HG03432 (cell line): Measurements from ENCODE around the gene CACNA1I.
"Not testable (repeated sequence)": the region's sequence is repeated elsewhere in the genome, so short reads cannot be mapped to it uniquely, and the experiment has no call there.

ENCODE experiments used
- ATAC-seq: cut with Tn5 transposase; IDR thresholded peaks from one replicate; pipeline ENCODE4 v1.9.1; 2021; ENCODE audit warnings: mild to moderate bottlenecking, moderate library complexity; ENCODE audit not compliant: unreplicated experiment

The CACNA1I gene

GRCh38 chr22:39570665-39571064, at the start of gene CACNA1I:
Gene CACNA1I (plus strand): TSS chr22:39570753. CDS start chr22:39570753, 0 bp downstream.
- ATAC-seq = no peak

GRCh38 chr22:39521106-39521885, 49.3 kb upstream of the CACNA1I start:
- ATAC-seq = not testable (repeated sequence)

DNA sequence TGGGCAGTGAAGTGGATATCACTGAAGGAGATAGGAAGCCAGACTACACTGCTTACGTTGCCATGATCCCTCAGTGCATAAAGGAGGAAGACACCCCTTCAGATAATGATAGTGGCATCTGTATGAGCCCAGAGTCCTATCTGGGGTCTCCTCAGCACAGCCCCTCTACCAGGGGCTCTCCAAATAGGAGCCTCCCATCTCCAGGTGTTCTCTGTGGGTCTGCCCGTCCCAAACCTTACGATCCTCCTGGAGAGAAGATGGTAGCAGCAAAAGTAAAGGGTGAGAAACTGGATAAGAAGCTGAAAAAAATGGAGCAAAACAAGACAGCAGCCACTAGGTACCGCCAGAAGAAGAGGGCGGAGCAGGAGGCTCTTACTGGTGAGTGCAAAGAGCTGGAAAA, 48.5 kb upstream of the CACNA1I start:
- not testable (repeated sequence) for ATAC-seq

- ATAC-seq = no peak
These were observed 47.8 kb upstream of the CACNA1I start for GRCh38 chr22:39522567-39523300.

GRCh38 chr22:39524089-39524752, 46.3 kb upstream of the CACNA1I start:
- ATAC-seq = no peak

DNA sequence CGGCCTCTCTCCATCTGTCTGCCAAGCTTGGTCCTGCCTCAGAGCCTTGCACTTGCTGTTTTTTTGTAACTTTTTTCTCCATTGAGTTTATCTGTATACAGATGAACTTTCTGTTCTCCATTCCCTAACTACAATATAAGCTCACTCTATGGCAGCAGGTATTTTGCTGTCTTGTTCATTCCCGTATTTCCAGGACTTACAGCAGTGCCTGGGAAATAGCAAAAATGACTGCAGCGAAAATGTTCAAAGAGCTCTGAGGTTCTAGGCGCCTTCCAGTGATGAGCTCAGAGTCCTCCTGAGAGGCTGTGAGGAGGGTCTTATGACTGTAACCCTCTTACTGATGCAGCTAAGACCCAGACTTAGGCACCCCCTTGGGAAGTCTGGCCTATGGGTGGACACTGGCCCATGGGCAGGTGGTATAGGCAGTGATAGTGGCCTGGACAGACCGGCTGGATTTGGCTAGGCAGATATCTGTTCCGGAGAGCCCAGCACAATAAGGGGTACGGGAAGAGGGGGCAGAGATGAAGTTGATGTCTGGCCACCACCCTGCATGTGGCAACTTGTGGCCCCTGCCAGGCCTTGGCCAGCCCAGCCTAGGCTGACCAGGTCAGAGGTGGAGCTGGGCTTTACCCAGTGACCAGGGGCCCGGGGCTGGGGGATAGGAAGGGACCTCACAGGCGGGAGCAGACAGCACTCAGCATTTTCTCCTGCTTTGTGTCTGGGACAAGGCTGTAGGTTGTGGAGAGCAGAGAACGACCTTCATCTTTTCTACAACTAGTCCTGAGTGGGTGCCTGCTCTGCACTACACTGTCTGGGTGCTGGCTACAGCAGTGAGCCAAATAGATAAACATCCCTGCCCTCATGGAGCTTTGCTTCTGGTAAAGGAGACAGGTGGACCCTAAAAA, 45.5 kb upstream of the CACNA1I start:
- no peak for ATAC-seq

GRCh38 chr22:39525658-39525975, 44.9 kb upstream of the CACNA1I start:
- ATAC-seq = no peak

GRCh38 chr22:39526736-39527171, 43.8 kb upstream of the CACNA1I start:
- no peak for ATAC-seq

- no peak for ATAC-seq
These were observed 43.0 kb upstream of the CACNA1I start for GRCh38 chr22:39527481-39527961.

DNA sequence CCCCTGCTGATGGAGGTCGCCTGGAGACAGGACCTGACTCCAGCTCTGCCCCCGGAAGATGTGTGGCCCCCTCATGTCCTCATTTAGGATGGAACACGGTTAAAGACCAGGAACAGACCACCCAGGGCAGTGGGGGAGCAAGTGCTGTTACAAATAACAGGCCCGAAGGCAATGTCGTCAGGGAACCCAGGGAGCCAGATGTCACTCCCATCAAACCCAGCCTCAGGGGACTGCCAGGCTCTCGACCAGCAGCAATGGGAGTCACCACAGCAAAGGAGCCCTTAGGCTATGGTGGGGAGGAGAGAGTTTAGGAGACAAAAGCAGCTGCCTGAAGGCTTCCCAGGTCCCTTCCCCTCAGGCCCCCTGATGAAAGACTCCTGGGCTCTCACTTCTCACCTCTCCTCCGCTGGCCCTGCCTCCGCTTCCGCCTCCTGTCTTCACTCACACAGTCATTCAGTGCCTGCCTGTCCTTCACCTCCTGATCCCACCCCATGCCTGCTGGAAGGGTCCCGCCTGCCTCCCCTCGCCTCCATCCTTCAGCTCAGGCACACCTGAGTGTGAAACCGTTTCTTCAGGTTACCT, 42.4 kb upstream of the CACNA1I start:
- no peak for ATAC-seq

- peak; percentile 31 for ATAC-seq
These were observed 41.7 kb upstream of the CACNA1I start for GRCh38 chr22:39528681-39529486.

- no peak for ATAC-seq
These were observed 41.1 kb upstream of the CACNA1I start for GRCh38 chr22:39529487-39529851.

DNA sequence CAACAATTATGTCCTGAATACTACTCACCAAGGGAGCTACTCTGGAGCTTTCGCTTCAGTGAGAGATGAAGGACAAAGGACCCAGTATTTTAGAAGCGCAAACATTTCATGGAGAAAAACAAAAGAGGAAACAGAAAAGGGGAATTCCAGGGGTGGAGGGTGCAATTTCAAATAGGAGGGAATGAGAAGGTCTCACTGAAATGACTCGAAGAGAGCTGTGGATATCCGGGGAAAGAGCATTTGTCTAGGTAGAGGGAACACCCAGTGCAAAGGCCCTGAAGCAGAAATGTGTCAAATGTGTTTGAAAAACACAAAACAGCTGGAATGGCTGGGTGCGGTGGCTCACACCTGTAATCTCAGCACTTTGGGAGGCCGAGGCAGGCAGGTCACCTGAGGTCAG, 40.4 kb upstream of the CACNA1I start:
- ATAC-seq = no peak

DNA sequence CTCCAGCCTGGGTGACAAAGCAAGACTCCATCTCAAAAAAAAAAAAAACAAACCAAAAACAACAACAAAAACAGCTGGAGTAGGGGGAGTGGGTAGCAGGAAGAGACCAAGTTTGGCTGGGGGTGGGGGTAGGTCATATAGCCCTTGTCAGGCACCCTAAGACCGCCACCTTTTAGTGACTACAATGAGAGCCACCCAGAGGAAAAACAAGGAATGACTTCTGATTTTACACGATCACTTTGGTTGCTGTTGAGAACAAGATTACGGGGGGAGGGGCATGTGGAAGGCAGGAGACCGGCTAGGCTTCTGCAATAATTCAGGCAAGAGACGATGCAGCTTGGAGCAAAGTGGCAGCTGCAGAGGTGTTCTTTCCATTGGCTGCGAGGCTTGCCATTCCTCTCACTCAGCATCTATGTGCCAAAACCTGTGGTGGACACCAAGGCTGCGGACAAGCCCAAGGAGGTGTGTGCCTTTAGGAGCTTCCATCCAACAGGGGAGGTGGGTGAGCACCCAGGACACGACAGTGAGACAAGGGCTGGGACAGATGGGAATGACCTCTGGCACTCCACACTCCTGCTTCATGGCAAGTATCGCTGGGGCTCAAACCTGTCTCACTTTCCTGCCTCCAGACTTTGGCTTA, 39.7 kb upstream of the CACNA1I start:
- no peak for ATAC-seq

DNA sequence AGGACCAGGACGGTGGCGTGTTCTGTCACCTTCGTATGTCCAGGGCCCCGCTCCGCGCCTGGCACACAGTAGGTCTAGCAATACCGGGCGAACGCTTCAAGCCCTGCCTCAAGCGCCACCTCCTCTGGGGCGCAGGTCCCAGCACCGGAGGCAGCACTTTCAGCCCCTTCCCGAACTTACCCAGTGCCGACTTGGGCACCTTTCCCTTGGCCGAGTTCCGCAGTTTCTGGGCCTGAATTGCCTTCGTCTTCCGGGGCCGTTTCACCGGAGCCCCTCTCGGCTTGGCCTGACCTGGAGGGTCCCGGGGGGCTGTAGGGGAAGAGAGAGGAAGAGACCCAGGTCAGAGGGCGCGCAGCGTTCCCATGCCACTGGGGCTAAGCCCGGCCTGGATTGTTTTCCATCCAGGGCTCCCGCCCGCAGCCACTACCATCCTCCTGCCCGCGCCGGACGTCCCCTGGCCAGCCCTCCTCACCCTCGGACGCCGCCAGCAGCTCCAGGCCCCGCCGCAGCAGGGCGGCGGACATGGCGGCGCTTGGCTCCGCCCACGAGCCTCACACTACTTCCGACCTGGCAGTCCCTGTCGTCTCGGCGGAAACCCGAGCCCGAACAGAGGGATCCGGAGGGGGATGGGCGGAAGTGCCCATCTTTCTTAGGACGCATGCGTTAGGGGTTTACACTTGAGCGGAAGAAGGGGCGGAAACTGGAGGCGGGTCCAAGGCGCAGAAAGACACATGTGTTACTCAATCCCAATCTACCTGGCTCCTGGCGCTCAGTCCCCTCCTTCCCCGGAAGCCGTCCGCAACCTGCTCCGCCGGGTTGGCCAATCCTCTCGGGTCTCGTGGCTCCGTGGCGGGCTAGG, 38.1 kb upstream of the CACNA1I start, which contains the start of gene RPS19BP1:
Gene RPS19BP1, minus strand, starts transcription at position 534 of the 859 bp plus-strand sequence. Its CDS starts 10 bp downstream, at position 524.
- peak; percentile 81 for ATAC-seq

DNA sequence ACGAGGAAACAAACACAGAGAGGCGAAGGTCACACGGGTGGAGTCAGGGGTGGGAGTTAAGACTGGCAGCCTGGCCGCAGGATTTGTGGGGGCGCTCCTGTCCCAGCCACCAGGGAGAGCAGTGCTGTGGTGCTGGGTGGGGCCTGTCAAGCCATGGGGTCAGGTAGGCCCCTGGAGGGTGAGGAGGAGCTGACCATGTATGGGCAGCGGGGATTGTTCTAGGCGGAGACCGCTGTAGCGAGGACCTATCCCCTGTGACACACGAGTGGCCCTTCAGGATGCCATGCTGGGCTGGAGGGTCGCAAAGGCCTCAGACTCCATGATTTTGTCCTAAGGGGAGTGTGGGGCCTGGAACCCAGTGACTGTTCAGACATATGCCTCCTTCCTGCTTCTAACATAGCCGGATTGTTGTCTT, 36.5 kb upstream of the CACNA1I start:
- no peak for ATAC-seq

GRCh38 chr22:39534591-39535356, 35.8 kb upstream of the CACNA1I start:
- no peak for ATAC-seq
